ENCODE results near the gene WSCD2. TPM values are rescaled to one million over a fixed set of nuclear protein-coding genes. Genes with fewer than 3 reads are reported as not detected.

Gene WSCD2
- total and polyA plus RNA-seq, 2 of the 4 experiments (the other 2 are of a cell fraction) = not detected

DNA sequence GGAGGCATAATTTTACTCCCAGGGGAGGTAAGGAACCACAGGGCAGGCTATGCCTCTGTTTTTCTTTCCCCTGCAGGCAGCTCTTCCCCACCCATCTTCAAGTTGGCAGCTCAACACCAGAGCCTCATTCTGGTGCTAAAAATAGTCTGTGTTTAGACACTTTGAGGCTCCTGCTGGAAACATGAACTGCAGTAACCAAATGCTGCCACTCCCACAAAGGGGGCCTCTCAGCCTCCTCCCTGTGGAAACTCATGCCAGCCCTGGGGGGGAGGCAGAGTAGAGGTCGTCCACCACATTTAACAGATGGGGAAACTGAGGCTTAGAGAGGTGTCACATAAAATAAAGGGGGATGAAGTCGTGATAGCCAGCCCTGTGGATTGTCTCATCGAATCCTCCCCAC lies 61.4 kb downstream of the WSCD2 start:
- POLR2A ChIA-PET (ENCODE audit: unreplicated experiment) = no interaction called here
- H3K4me2 ChIP-seq (ENCODE audit: low read depth, low read length) = no peak overlapping the region
- no peak overlapping the region for H2BK5ac ChIP-seq (ENCODE audit: low read depth, low read length, poor library complexity, severe bottlenecking)
- no peak overlapping the region for H2AK5ac ChIP-seq (ENCODE audit: low read depth, low read length)
- CTCF ChIA-PET = no interaction called here
- H3K36me3 ChIP-seq (ENCODE audit: control insufficient read depth, insufficient read depth, low read length) = no peaks in the 10 kb centered on the region
- H2BK15ac ChIP-seq (ENCODE audit: low read depth, low read length) = no peak overlapping the region
- H4K20me1 ChIP-seq (ENCODE audit: insufficient read depth, low read length) = no peaks in the 10 kb centered on the region
- no peak overlapping the region for H3K23ac ChIP-seq (ENCODE audit: low read depth, low read length)
- no peak overlapping the region for H2AFZ ChIP-seq (replicated peaks; ENCODE audit: low read length, poor library complexity)
- H2BK120ac ChIP-seq (ENCODE audit: low read depth, low read length) = no peak overlapping the region
- no peak for TF ChIP-seq RAD21 (IDR thresholded peaks at IDR 0.05; ENCODE audit: low read length)
- no peak for TF ChIP-seq NFE2L2 (IDR thresholded peaks at IDR 0.05; ENCODE audit: low read depth, low read length)
- no peak for TF ChIP-seq CEBPB (IDR thresholded peaks at IDR 0.05; ENCODE audit: low read depth, low read length)
- no peak for TF ChIP-seq MXI1 (IDR thresholded peaks at IDR 0.05; ENCODE audit: borderline replicate concordance, low read depth, low read length)
- no peak for TF ChIP-seq RCOR1 (IDR thresholded peaks at IDR 0.05; ENCODE audit: insufficient replicate concordance, low read length)
- no peak for TF ChIP-seq POLR2A (IDR thresholded peaks at IDR 0.05; ENCODE audit: low read depth, low read length)
- no peak for TF ChIP-seq FOS (IDR thresholded peaks at IDR 0.05; ENCODE audit: low read depth, low read length)
- ATAC-seq (ENCODE audit: low read depth) (no peak), DNase-seq (no peak)
- H4K5ac ChIP-seq (ENCODE audit: low read depth, low read length) = no peak overlapping the region
- no peak overlapping the region for H4K91ac ChIP-seq (ENCODE audit: insufficient read depth, low read depth, low read length)
- no peaks in the 10 kb centered on the region for H3K27me3 ChIP-seq (ENCODE audit: control insufficient read depth, insufficient read depth, low read length)
- H3K4ac ChIP-seq (ENCODE audit: low read depth, low read length) = no peak overlapping the region
- no peak overlapping the region for H3K56ac ChIP-seq (ENCODE audit: extremely low read depth, insufficient read depth, low read length)
- H3K4me3 ChIP-seq (ENCODE audit: insufficient read depth, low read depth, low read length) = no peak overlapping the region
- H4K8ac ChIP-seq (ENCODE audit: low read depth in 2 of 2, low read length in 2 of 2) = no peak overlapping the region
- no peak overlapping the region for H2AK9ac ChIP-seq (replicated peaks; ENCODE audit: low read depth, low read length, poor library complexity)
- dilution Hi-C loops (cut with HindIII; ENCODE audit: low sequenced_read_pairs, unreplicated experiment) = no loop called here
- H3K9me3 ChIP-seq (ENCODE audit: control insufficient read depth, insufficient read depth, low read length) = no peaks in the 10 kb centered on the region
- no peak overlapping the region for H2BK20ac ChIP-seq (ENCODE audit: low read depth, low read length)
- no TSS peak for BruUV-seq (replicated peaks)
- in situ Hi-C loops (cut with MboI; ENCODE audit: low sequenced_read_pairs) = no loop called here
- intact Hi-C loops (cut with micrococcal nuclease) = no loop called here
- H3K79me1 ChIP-seq (ENCODE audit: low read depth in 1 of 2, low read length in 2 of 2) = no peaks in the 10 kb centered on the region
- H3K9me1 ChIP-seq (ENCODE audit: insufficient read depth, low read length) = no peaks in the 10 kb centered on the region
- no CpG with 5 or more reads among the region's 3 CpGs for WGBS, 2 experiments (ENCODE audit: extremely low coverage in 2 of 2, insufficient read length in 1 of 2)
- no peak overlapping the region for H3K27ac ChIP-seq (ENCODE audit: insufficient read depth, low read length)
- H3K14ac ChIP-seq (replicated peaks; ENCODE audit: low read depth, low read length) = no peak overlapping the region
- H3K18ac ChIP-seq (ENCODE audit: low read depth, low read length) = no peak overlapping the region
- no peak overlapping the region for H3K9ac ChIP-seq (ENCODE audit: low read depth, low read length)
- H3K4me1 ChIP-seq (ENCODE audit: control insufficient read depth, insufficient read depth, low read length) = no peaks in the 10 kb centered on the region

Measured in IMR-90 (cell line).